BJ (cell line): ENCODE results near the gene SPRED3. TPM values are rescaled to one million over a fixed set of nuclear protein-coding genes. Genes with fewer than 3 reads are reported as not detected.

ENCODE experiments used
- CTCF ChIA-PET: fragments of 350-600 bp; formaldehyde crosslinking; extraction: SDS; loops from one replicate; lab custom pipeline; 2021; ENCODE audit warnings: antibody characterized with exemption, inconsistent platforms; lab: Yijun Ruan, JAX
- POLR2A ChIA-PET: fragments of 300-600 bp; sonication (Branson Sonifier 250); formaldehyde crosslinking; extraction: SDS; loops from one replicate; lab custom pipeline; 2021; ENCODE audit warnings: antibody characterized with exemption; lab: Charles Lee
- DNase-seq: peaks from one replicate; pipeline ENCODE4 v3.0.0-alpha.2; 2011; ENCODE audit warnings: low read depth
- H3K27me3 ChIP-seq: 2 replicates; pipeline ENCODE4 v1.6.0; 2011; ENCODE audit warnings: low read length; ENCODE audit not compliant: control insufficient read depth, insufficient read depth
- H3K36me3 ChIP-seq: 2 replicates; pipeline ENCODE4 v1.5.1; 2011; ENCODE audit warnings: low read length; ENCODE audit not compliant: control insufficient read depth, insufficient read depth
- H3K4me3 ChIP-seq: 2 replicates; pipeline ENCODE4 v1.5.1; 2011; ENCODE audit warnings: low read depth, mild to moderate bottlenecking, control low read depth, low read length
- CTCF ChIP-seq: IDR thresholded peaks from 2 replicates; pipeline ENCODE4 v1.5.1; 2011; ENCODE audit warnings: low read depth, mild to moderate bottlenecking, control low read depth, inconsistent platforms, low read length, moderate library complexity; ENCODE audit not compliant: insufficient read depth
- polyA plus RNA-seq: library from polyadenylated mRNA; depleted of rRNA; stranded (reverse); fragments of >200 nt; gene quantifications from 2 replicates; pipeline ENCODE4 v1.2.3, GENCODE V29; 2011

Gene SPRED3
- polyA plus RNA-seq, 1 experiment = 5.9 TPM

DNA sequence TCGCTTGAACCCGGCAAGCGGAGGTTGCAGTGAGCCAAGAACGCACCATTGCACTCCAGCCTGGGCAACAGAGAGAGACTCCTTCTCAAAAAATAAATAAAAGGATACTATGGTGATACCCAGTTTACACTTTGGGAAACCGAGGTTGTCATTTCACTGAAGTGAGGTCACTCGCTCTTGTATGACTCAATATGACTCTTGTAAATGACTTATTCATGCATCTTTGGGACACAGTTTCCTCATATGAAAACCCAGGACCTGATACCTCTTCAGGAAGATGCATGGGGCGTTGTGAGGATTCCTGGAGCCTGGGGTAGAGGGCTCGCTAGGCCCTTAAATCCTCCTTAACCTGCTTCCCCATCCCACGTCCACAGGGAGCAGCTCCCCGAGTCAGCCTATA is 9.6 kb upstream of the SPRED3 start:
- ChIA-PET POLR2A (no interaction called here), CTCF (interaction anchor here (0.8 kb wide), 1 partner anchor 24 kb away, joined by 3 read pairs; the partner anchor contains the start of gene FAM98C)
- H3K27me3 ChIP-seq = no peaks in the 10 kb centered on the region
- peaks cover 40% of the 10 kb centered on the region for H3K36me3 ChIP-seq
- no peak overlapping the region for H3K4me3 ChIP-seq
- TF ChIP-seq CTCF = no peak
- DNase-seq = no peak

DNA sequence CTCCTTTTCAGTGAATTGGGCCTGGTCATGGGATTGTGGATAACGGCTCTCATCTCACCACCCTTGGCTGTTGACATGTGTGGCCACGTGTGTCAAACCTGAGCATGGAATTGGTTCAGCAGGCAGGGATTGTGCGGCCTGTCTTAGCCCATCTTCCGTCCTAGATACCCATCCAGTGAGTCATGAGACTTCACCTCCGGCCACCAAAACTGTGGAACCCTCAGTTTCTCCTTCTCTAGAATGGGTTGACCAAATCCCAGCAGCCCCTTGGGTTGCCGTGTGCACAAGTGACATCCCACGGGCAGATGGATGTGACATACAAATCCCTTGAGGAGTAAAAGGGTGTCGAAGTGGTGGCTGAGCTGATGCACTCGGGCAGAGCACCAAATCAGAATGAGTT is 7.4 kb upstream of the SPRED3 start:
- H3K36me3 ChIP-seq = peaks cover 50% of the 10 kb centered on the region

GRCh38 chr19:38383184-38383583 is 5.3 kb upstream of the SPRED3 start:
- ChIA-PET POLR2A (interaction anchor here (0.6 kb wide), 1 partner anchor 407 kb away, joined by 3 read pairs; no protein-coding TSS in a partner anchor), CTCF (interaction anchor here (1.2 kb wide), 1 partner anchor 149 kb away, joined by 3 read pairs; no protein-coding TSS in a partner anchor)
- no peak for DNase-seq
- peaks cover 46% of the 10 kb centered on the region for H3K36me3 ChIP-seq
- H3K27me3 ChIP-seq = no peaks in the 10 kb centered on the region
- TF ChIP-seq CTCF = no peak
- H3K4me3 ChIP-seq = no peak overlapping the region

More for the DNA sequence above, 7.4 kb upstream of the SPRED3 start:
- Histone ChIP-seq H3K27me3 (no peaks in the 10 kb centered on the region), H3K4me3 (no peak overlapping the region)
- no peak for TF ChIP-seq CTCF
- POLR2A ChIA-PET = no interaction called here
- CTCF ChIA-PET = interaction anchor here (1.3 kb wide), 1 partner anchor 147 kb away, joined by 4 read pairs; no protein-coding TSS in a partner anchor
- DNase-seq = no peak

- DNase-seq = no peak
- POLR2A ChIA-PET = interaction anchor here (0.6 kb wide), 1 partner anchor 408 kb away, joined by 3 read pairs; no protein-coding TSS in a partner anchor
- peaks cover 46% of the 10 kb centered on the region for H3K36me3 ChIP-seq
- no peaks in the 10 kb centered on the region for H3K27me3 ChIP-seq
- no peak overlapping the region for H3K4me3 ChIP-seq
- CTCF ChIA-PET = interaction anchor here (0.8 to 2.0 kb wide), 4 partner anchors 8 to 150 kb away, joined by 3 to 8 read pairs (median 3); no protein-coding TSS in a partner anchor
- no peak for TF ChIP-seq CTCF
Measured at GRCh38 chr19:38383743-38384142, 4.8 kb upstream of the SPRED3 start.

- Histone ChIP-seq H3K4me3 (no peak overlapping the region), H3K36me3 (peaks cover 41% of the 10 kb centered on the region), H3K27me3 (no peaks in the 10 kb centered on the region)
- DNase-seq = no peak
- TF ChIP-seq CTCF = peak; percentile 51
- POLR2A ChIA-PET = no interaction called here
- CTCF ChIA-PET = interaction anchor here (0.8 to 2.0 kb wide), 4 partner anchors 8 to 150 kb away, joined by 3 to 8 read pairs (median 5); no protein-coding TSS in a partner anchor
Measured at GRCh38 chr19:38384209-38385027, 4.1 kb upstream of the SPRED3 start.
